Cardiac fibroblast (primary cell): ENCODE measurements around the gene ACP7.

Experiments
- DNase-seq, 2 donors: peaks; one replicate each; pipeline versions ENCODE4 v3.0.0 to v3.0.0-alpha.2; 2010; ENCODE audit warnings: low read depth in 2 of 2
- H3K4me3 ChIP-seq, 2 donors: replicated peaks in 1 of 2; 1 replicate in 1 of 2; 2 replicates in 1 of 2; pipeline ENCODE4 v1.5.1; 2011; ENCODE audit warnings: low read depth in 2 of 2, low read length in 2 of 2, mild to moderate bottlenecking in 2 of 2, moderate library complexity in 1 of 2
- TF ChIP-seq, protein P1 (sequence below): IDR thresholded peaks from one replicate; pipeline ENCODE4 v1.5.1; 2011; ENCODE audit warnings: low read depth, mild to moderate bottlenecking, low read length, inconsistent platforms

ACP7 gene

DNA sequence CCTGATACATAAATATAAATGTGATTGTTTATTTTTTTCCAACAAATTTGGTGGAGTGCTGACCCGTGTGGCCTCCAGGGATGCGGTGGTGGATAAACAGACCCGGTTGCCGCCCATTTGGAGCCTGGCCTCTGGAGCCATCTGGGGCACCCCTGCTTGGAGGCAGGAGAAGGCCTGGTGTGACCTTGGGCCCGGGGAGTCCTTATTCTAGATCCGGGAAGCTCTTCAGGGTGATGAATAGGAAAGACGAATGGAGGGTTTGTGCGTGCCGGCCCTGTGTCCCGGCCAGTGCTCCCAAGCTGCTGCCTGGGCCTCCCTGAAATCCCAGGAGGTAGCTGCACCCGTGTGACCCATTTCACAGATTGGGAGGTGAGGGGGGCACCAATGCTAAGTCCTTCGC lies 53.0 kb downstream of the ACP7 start:
- TF ChIP-seq, protein P1, sequence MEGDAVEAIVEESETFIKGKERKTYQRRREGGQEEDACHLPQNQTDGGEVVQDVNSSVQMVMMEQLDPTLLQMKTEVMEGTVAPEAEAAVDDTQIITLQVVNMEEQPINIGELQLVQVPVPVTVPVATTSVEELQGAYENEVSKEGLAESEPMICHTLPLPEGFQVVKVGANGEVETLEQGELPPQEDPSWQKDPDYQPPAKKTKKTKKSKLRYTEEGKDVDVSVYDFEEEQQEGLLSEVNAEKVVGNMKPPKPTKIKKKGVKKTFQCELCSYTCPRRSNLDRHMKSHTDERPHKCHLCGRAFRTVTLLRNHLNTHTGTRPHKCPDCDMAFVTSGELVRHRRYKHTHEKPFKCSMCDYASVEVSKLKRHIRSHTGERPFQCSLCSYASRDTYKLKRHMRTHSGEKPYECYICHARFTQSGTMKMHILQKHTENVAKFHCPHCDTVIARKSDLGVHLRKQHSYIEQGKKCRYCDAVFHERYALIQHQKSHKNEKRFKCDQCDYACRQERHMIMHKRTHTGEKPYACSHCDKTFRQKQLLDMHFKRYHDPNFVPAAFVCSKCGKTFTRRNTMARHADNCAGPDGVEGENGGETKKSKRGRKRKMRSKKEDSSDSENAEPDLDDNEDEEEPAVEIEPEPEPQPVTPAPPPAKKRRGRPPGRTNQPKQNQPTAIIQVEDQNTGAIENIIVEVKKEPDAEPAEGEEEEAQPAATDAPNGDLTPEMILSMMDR, result no peak
- DNase-seq, result no peak
- H3K4me3 ChIP-seq, result no peak overlapping the region

DNA sequence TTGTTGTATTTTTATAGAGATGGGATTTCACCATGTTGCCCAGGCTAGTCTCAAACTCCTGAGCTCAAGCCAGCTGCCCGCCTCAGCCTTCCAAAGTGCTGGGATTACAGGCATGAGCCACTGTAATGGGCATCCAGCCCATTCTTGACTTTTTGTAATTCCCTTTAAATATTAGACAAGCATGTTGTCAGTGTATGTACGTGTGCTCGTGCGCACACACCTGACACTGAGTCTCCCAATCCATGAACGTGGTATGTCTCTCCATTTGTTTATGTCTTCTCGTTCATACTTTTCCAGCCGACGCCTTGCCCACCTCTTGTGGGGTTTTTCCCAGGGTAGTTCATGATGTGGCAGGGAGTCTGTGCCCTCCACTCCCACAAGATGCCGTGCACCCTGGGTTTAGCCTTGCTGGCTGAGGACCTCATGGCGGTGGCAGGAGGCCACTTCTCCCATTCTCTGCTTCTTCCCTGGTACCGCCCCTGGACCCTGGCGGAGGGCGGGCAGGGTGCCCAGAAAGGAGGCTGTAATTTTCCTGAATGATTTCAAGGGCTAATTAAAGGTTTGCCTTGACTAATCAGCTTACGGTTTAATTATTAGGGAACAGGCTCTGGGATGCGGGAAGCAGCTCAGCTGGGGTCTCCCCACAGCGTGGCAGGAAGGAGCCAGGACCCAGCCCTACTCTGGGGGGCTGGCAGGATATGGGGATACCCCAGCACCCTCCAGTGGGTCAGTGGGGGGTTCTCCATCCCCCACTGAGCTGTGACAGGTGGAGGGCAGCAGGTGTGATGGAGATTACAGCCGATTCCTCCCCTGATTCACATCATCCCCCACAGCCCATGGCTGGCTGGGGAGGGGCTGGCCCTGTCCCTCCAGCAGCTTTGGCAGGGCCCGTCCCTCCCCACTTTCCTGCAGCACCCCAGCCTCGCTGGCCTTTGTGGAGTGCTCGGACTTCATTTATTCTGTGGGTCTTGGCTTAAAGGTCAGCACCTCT lies 54.3 kb downstream of the ACP7 start:
- no peak overlapping the region for H3K4me3 ChIP-seq
- DNase-seq, result no peak
- TF ChIP-seq, protein P1, result no peak

DNA sequence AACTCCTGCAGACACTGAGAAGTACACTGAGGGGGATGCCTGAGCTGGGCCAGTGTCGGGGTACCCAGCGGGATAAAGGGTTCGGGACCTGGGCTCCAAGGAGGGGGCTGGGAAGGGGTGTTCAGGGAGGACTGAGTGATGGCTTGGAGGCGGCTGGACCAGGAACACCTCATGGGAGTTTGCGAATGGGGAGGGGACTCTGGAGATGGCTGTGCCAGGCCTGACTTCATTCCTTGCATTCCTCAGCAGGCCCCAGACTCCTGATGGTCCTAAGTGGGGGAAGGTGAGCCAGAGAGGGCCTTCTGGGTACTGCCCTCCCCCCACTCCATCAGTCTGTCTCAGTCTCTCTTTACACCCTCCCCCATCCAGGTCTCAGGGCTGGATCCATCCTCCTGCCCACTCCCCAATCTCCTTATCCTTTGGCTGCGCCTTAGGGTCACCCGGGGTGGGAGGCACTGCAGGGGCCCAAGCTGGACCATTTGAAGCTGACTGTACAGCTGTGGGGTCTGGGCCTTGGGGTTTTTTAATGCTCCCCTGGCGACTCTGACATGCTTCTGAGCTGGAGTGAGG lies 55.2 kb downstream of the ACP7 start:
- DNase-seq, result no peak
- TF ChIP-seq, protein P1, result no peak
- no peak overlapping the region for H3K4me3 ChIP-seq

DNA sequence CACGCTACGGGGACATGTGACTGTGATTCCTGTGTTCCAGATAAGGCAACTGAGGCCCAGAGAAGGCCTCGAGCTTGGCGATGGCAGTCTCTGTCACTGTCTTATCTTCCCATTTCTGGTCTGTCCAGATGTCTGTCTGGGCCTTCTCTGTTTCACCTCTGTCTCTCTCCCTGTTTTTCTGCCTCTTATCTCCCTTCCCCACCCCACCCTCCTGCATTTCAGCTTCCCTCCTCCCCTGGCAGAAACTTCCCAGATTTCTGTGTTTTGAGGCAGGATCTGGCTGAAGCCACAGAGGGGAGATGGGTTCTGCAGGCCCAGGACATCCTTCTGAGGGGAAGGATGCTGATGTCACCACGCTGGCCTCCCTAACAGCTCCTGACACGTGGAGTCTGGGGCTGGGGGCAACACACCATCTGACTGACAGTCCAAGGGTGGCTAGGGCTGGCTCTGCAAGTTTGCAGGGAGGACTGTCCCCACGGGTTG lies 55.8 kb downstream of the ACP7 start:
- no peak overlapping the region for H3K4me3 ChIP-seq
- TF ChIP-seq, protein P1, result no peak
- no peak for DNase-seq

DNA sequence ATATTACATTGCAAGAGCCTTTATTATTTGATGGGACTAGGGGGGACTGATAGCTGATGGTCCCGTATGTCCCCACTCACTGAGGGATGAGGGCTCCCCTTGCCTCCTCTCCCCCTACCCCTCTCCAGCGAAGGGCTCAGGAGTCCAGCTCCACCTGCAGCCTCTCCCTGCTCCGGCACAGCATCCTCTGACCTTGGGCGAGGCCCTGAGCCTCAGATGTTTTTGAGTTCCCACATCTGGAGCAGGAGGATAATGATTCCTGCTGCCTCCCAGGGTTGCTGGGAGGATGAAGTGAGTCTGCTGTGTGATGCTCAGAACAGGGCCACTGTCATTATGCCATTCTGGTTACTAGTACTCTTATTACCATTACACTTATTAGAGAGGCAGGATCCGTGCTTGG lies 56.4 kb downstream of the ACP7 start:
- TF ChIP-seq, protein P1, result no peak
- no peak for DNase-seq
- H3K4me3 ChIP-seq, result no peak overlapping the region

DNA sequence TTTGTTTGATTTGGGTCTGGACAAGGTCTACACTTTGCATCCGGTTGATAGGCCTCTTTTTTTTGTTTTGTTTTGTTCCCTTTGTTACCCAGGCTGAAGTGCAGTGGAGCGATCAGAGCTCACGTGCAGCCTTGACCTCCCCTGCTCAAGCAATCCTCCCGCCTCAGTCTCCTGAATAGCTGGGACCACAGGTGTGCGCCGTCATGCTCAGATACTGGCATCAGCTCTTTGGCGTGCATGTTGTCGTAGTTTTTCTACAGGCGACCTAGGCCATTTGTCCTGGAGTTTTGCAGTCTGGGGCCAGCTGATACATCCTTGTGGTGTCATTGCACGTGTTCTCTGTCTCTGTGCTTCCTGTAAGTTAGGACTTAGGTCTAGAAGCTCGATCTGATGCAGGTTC lies 57.8 kb downstream of the ACP7 start:
- TF ChIP-seq, protein P1, result no peak
- no peak overlapping the region for H3K4me3 ChIP-seq
- no peak for DNase-seq
